Endothelial cell (in vitro differentiated cells): Measurements from ENCODE around the gene PSMF1. TPM values are rescaled to one million over a fixed set of nuclear protein-coding genes. Genes with fewer than 3 reads are reported as not detected.

Source experiments
- DNase-seq: peaks from one replicate; pipeline ENCODE4 v3.0.0; 2021; ENCODE audit warnings: low spot score
- H3K27ac Mint-ChIP-seq: one replicate; pipeline ENCODE4 v1.8.0; 2021; ENCODE audit warnings: mixed read lengths, inconsistent platforms; ENCODE audit not compliant: unreplicated experiment
- H3K27me3 Mint-ChIP-seq: one replicate; pipeline ENCODE4 v1.8.0; 2021; ENCODE audit warnings: mild to moderate bottlenecking, moderate library complexity, mixed read lengths, inconsistent platforms; ENCODE audit not compliant: unreplicated experiment
- H3K36me3 Mint-ChIP-seq: one replicate; pipeline ENCODE4 v1.8.0; 2021; ENCODE audit warnings: mild to moderate bottlenecking, low read depth, mixed read lengths, inconsistent platforms; ENCODE audit not compliant: unreplicated experiment
- H3K4me1 Mint-ChIP-seq: one replicate; pipeline ENCODE4 v1.8.0; 2021; ENCODE audit warnings: mild to moderate bottlenecking, mixed read lengths, inconsistent platforms; ENCODE audit not compliant: unreplicated experiment
- H3K4me3 Mint-ChIP-seq: one replicate; pipeline ENCODE4 v1.8.0; 2021; ENCODE audit warnings: mild to moderate bottlenecking, mixed read lengths, inconsistent platforms; ENCODE audit not compliant: unreplicated experiment
- H3K9me3 Mint-ChIP-seq: one replicate; pipeline ENCODE4 v1.8.0; 2021; ENCODE audit warnings: mixed read lengths, inconsistent platforms; ENCODE audit not compliant: unreplicated experiment
- total RNA-seq: library from RNA; stranded (reverse); fragmentation: NEBNext Ultra II Directional; extraction: Animal tissue kit (Norgen Biotek cat#: 25700); gene quantifications from one replicate; pipeline ENCODE4 v1.2.1, GENCODE V29; 2021; ENCODE audit not compliant: unreplicated experiment
- TF ChIP-seq, protein P1 (sequence below): fragments of 200-600 bp; sonication (generic); IDR thresholded peaks from one replicate; pipeline ENCODE4 v1.5.0; 2021; ENCODE audit warnings: antibody characterized with exemption; ENCODE audit not compliant: unreplicated experiment

The PSMF1 gene
- total RNA-seq, 1 donor from 2014 or later = 91.7 TPM

DNA sequence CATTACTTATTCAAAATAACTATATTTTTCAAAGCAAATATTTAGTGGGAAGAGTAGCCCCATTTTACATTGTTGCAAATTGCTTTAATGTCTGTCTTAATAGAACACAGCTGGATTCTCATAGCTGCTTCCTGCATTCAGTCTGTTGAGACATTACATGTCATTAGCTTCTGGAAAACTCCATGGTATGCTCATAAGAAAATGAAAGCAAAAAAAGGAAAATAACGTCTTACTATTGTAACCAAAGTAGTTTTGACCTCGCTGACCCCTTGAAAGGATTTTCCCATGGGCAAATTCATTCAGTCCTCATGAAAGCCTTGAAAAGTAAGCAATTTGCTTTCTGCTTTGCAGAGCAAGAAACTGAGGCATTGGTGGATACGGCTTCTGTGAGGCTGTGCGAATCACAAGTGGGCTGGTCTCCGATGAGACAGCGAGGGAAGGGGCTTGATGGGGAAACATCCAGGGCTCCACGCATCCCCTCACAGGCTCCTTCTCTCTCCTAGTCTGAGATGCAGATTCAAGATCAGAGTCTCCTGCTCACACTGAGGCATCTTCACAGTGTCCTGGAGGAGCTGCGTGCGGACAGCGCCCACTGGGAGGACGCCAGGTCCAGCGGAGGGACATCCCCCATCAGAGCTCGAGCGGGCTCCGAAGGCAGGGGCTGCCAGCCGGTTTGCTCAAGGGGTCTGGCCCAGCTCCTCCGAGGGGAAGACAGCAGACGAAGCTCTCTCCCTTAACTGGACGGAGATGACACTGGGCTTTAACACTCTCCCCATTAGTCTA is 88.2 kb downstream of the PSMF1 start:
- TF ChIP-seq, protein P1, sequence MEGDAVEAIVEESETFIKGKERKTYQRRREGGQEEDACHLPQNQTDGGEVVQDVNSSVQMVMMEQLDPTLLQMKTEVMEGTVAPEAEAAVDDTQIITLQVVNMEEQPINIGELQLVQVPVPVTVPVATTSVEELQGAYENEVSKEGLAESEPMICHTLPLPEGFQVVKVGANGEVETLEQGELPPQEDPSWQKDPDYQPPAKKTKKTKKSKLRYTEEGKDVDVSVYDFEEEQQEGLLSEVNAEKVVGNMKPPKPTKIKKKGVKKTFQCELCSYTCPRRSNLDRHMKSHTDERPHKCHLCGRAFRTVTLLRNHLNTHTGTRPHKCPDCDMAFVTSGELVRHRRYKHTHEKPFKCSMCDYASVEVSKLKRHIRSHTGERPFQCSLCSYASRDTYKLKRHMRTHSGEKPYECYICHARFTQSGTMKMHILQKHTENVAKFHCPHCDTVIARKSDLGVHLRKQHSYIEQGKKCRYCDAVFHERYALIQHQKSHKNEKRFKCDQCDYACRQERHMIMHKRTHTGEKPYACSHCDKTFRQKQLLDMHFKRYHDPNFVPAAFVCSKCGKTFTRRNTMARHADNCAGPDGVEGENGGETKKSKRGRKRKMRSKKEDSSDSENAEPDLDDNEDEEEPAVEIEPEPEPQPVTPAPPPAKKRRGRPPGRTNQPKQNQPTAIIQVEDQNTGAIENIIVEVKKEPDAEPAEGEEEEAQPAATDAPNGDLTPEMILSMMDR = no peak
- Mint-ChIP-seq H3K36me3 (no peaks in the 10 kb centered on the region), H3K4me3 (no peak overlapping the region), H3K4me1 (peaks cover 17% of the 10 kb centered on the region), H3K27ac (no peak overlapping the region), H3K9me3 (no peaks in the 10 kb centered on the region), H3K27me3 (peaks cover 1% of the 10 kb centered on the region)
- DNase-seq = no peak

DNA sequence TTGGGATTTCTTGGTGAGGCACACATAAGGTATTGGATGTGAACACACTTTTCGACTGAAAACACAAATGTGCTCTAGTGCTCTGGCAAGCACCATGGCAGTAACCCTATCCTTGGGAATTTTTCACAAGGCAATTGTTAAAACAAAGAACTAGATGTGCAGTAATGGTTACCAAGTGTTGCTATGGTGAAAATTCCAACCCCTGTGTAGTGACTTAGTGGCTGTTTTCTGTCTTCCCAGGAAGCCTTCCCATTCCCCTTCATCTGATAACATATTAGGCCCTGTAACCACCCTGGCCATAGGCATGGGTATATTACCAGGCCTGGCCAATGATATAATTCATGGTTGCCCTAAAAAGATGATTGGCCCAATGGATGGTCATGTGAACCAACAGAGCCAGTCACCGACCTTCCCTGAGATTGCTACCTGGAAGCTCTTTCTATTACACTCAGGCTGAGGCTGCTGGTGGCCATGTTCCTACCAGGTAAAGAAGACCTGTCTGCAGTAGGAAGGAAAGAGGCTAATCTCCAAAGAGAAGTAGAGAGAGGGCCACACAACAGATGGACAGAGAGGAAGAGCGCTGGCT is 89.0 kb downstream of the PSMF1 start:
- Mint-ChIP-seq H3K27ac (no peak overlapping the region), H3K4me3 (no peak overlapping the region), H3K36me3 (no peaks in the 10 kb centered on the region), H3K4me1 (peaks cover 20% of the 10 kb centered on the region), H3K27me3 (peaks cover 1% of the 10 kb centered on the region), H3K9me3 (no peaks in the 10 kb centered on the region)
- TF ChIP-seq, protein P1 = no peak
- DNase-seq = no peak

DNA sequence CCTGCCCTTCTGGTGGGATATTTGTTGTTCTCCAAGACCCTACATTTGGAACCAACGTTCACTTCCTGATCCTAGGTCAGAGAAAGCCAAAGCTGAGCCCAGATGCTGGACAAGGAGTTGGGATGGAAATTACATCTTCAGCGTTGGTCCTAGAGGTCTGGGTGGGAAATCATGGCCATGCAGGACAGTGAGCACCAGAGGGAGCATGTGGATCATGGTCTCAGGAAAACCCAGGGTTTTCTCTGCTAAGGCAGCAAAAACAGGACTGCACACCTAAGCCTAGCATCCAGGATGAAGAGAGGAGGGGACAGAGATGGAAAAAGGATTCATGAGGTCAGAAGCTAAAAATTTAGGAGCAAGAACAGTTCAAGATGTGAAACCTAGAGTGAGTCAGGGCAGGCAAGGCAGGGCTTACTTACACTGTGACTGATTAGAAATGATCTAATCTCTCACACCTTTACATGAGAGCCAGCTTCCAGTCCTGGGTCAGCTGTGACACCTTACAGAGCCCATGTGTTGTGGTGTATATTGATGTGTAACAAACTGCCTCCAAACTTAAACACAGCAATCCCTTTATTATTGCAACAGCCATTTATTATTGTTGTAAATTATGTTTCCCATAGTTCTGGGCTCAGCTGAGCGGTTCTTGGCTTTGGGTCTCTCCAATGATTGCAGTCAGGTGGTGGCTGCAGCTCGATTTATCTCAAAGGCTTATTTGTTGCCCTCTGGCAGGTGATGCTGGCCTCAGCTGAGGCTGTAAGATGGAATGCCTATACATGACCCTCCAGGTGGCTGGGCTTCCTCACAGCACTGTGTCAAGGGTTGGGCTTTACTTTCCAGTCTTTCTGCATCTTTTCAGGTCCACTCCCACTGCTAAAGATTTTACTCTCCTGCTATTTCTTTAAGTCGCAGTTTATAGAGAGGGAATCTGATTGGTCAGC is 91.3 kb downstream of the PSMF1 start:
- Mint-ChIP-seq H3K4me3 (no peak overlapping the region), H3K4me1 (peaks cover 10% of the 10 kb centered on the region), H3K27ac (no peak overlapping the region), H3K9me3 (no peaks in the 10 kb centered on the region), H3K36me3 (no peaks in the 10 kb centered on the region), H3K27me3 (no peaks in the 10 kb centered on the region)
- no peak for DNase-seq
- TF ChIP-seq, protein P1 = no peak

DNA sequence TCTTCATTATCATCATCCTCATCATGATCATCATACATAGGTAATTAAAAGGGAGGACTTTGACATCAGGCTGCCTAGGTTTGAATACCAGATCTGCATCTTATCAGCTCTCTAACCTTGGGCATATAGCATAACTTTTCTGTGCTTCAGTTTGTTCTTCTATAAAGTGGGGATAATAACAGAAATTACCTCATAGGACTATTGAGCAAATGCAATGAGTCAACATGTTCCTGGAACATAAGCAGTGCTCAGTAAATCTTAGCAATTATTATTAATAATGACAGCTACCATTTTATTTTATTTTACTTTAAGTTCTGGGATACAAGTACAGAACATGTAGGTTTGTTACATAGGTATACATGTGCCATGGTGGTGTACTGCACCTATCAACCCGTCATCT is 92.1 kb downstream of the PSMF1 start:
- Mint-ChIP-seq H3K27me3 (no peaks in the 10 kb centered on the region), H3K36me3 (no peaks in the 10 kb centered on the region), H3K27ac (no peak overlapping the region), H3K9me3 (no peaks in the 10 kb centered on the region), H3K4me1 (peaks cover 13% of the 10 kb centered on the region), H3K4me3 (no peak overlapping the region)
- no peak for DNase-seq
- TF ChIP-seq, protein P1 = no peak
